Activated CD8-positive, alpha-beta memory T cell treated with anti-CD3 and anti-CD28 coated beads for 36 hours (primary cell): Measurements from ENCODE around the gene CCL8. TPM values are rescaled to one million over a fixed set of nuclear protein-coding genes. Genes with fewer than 3 reads are reported as not detected.

Experiments used
- CTCF ChIA-PET: fragments of 350-600 bp; sonication (Branson Sonifier 250); formaldehyde crosslinking; loops from one replicate; lab custom pipeline; 2021; ENCODE audit warnings: antibody characterized with exemption; lab: Charles Lee
- POLR2A ChIA-PET: fragments of 350-600 bp; sonication (Branson Sonifier 250); formaldehyde crosslinking; loops from one replicate; lab custom pipeline; 2021; ENCODE audit warnings: antibody characterized with exemption; lab: Charles Lee
- total RNA-seq, 2 experiments: library from RNA; stranded (reverse); gene quantifications; one replicate each; pipeline ENCODE4 v1.2.3, GENCODE V29; 2021

CCL8 gene
- total RNA-seq, result not detected

DNA sequence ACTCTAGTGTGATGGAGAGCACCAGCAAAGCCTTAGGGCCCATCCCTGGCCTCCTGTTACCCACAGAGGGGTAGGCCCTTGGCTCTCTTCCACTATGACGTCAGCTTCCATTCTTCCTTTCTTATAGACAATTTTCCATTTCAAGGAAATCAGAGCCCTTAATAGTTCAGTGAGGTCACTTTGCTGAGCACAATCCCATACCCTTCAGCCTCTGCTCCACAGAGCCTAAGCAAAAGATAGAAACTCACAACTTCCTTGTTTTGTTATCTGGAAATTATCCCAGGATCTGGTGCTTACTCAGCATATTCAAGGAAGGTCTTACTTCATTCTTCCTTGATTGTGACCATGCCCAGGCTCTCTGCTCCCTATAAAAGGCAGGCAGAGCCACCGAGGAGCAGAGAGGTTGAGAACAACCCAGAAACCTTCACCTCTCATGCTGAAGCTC is at the start of gene CCL8:
TSS of gene CCL8 (plus strand) at position 397 of the 445 bp plus-strand sequence. CDS start 67 bp downstream, outside the sequence.
- POLR2A ChIA-PET, result no interaction called here
- CTCF ChIA-PET, result no interaction called here

DNA sequence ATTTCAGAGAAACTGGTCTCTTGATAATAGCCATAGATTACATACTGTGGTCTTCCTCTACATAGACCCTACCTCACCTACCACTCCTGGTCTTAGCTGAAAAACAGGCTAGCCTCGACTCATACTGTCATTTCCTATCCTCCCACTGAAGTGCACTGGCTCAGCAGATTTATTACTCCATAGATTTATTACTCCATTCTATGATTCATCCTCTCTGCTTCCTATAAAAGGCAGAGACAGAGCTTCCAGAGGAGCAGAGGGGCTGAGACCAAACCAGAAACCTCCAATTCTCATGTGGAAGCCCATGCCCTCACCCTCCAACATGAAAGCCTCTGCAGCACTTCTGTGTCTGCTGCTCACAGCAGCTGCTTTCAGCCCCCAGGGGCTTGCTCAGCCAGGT is 49.3 kb upstream of the CCL8 start, which contains the start of gene CCL7:
TSS of gene CCL7 (plus strand) at position 253 of the 400 bp plus-strand sequence. CDS start at position 323, 70 bp downstream.
- ChIA-PET CTCF (no interaction called here), POLR2A (no interaction called here)

DNA sequence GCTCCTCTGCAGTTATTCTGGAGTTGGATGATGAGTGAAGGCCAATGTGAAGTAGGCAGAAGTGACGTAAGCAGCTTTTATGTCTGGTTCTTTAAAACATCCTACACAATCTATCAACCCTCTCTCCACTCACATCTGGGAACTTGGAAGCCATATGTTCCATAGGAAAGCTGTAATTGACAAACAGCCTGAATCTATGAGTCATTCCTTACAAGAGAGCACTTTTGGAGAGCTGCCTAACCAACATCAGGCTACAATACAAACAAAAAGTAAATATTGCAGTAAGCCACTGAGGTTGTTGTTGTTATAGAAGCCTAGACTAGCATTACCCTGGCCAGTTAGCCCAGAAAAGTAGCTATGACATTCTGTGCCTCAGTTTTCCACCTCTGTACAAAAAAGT is 43.4 kb upstream of the CCL8 start:
- ChIA-PET POLR2A (no interaction called here), CTCF (no interaction called here)

GRCh38 chr17:34276826-34277225 is 42.4 kb upstream of the CCL8 start:
- POLR2A ChIA-PET, result no interaction called here
- CTCF ChIA-PET, result no interaction called here

GRCh38 chr17:34283571-34283970 is 35.7 kb upstream of the CCL8 start:
- POLR2A ChIA-PET, result no interaction called here
- CTCF ChIA-PET, result no interaction called here

DNA sequence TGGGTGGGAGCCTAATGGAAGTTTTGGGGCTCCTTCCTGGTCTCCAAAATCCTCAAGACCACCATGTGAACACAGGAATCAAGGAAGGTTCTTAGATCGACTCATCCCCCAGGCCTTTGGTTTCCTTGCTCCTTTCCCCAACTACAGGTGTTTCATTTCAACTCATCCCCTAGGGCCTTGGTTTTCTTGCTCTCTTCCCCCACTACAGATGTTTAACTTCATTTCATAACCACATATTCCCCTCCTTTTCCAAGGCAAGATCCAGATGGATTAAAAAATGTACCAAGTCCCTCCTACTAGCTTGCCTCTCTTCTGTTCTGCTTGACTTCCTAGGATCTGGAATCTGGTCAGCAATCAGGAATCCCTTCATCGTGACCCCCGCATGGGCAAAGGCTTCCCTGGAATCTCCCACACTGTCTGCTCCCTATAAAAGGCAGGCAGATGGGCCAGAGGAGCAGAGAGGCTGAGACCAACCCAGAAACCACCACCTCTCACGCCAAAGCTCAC is 33.9 kb upstream of the CCL8 start, which contains the start of gene CCL11:
TSS of gene CCL11 (plus strand) at position 457 of the 507 bp plus-strand sequence. CDS start 67 bp downstream, outside the sequence.
- ChIA-PET POLR2A (no interaction called here), CTCF (no interaction called here)

GRCh38 chr17:34287875-34288274 is 31.4 kb upstream of the CCL8 start:
- ChIA-PET POLR2A (no interaction called here), CTCF (no interaction called here)

- POLR2A ChIA-PET, result no interaction called here
- CTCF ChIA-PET, result no interaction called here
Measured at GRCh38 chr17:34290586-34290985, 28.6 kb upstream of the CCL8 start.

DNA sequence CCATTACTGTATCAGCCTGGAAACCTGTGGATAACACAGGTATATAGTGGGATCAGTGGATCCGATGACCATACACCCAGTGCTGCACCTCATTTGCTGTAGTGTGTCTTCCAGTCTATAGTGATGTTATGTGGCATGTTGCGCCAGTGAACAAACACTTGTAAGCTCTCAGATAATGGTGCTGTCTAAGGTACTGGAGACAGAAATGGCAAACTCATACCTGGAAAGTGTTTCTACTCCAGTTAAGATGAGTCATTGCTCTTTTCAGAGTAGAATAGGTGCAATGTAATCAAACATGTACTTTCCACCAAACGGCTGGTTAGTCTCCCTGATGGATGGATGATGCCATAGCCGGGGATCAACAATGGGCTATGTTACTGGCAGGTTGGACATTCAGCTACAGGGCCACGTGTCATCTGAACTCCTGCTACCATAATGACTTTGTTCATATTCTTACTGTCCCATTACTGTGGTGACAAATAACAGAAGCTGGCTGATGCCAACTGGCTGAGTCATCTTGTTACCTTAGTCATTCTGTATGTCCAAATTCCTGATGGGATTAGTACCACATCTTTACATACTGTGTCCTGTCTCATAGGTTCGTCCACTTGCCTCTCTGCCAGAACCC is 27.4 kb upstream of the CCL8 start:
- POLR2A ChIA-PET, result no interaction called here
- CTCF ChIA-PET, result no interaction called here

DNA sequence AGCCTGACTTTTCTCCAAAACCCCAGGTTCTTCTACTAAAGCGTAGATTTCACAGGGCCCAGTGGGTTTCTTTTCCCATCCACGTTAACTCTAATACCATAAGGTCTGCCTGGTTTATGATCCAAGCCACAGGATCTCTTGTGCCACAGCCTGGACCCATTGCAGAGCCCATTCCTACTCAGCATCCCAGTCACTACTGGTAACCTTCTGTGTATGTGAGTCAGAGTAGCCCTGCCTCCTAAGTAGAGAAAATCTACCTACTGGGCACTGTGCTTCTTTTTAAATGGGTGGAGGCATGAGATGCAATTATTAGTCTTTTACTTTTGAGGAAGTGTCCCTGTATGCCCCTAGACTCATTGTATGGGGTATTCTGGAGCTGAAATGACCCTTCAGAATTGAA is 20.2 kb upstream of the CCL8 start:
- CTCF ChIA-PET, result no interaction called here

GRCh38 chr17:34299956-34300577 is 19.2 kb upstream of the CCL8 start:
- ChIA-PET POLR2A (no interaction called here), CTCF (no interaction called here)

More for the DNA sequence above, 20.2 kb upstream of the CCL8 start:
- POLR2A ChIA-PET, result no interaction called here

GRCh38 chr17:34300652-34301370 is 18.4 kb upstream of the CCL8 start:
- CTCF ChIA-PET, result no interaction called here

GRCh38 chr17:34301986-34302385 is 17.2 kb upstream of the CCL8 start:
- ChIA-PET CTCF (no interaction called here), POLR2A (no interaction called here)

More at GRCh38 chr17:34300652-34301370, 18.4 kb upstream of the CCL8 start:
- POLR2A ChIA-PET, result no interaction called here

DNA sequence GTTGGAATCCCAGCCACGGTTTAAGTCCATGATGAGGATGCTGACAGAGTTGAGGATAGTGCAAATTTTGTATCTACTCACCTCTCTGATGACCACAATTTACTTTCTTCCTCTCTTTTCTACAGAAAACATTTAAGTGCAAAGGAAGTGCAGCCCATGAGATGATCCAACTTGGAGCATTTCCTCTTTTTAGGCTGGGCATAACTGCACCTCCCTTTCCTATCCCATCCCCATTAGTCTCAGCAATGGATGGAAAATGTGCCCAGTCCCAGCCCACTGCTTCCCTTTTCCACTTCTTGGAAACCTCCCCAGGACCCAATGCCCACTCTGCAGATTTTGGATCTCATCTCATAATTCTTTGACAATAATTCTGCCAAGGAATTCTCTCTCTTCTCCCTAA is 16.6 kb upstream of the CCL8 start:
- ChIA-PET POLR2A (no interaction called here), CTCF (no interaction called here)

GRCh38 chr17:34303606-34304005 is 15.6 kb upstream of the CCL8 start:
- ChIA-PET CTCF (no interaction called here), POLR2A (no interaction called here)

DNA sequence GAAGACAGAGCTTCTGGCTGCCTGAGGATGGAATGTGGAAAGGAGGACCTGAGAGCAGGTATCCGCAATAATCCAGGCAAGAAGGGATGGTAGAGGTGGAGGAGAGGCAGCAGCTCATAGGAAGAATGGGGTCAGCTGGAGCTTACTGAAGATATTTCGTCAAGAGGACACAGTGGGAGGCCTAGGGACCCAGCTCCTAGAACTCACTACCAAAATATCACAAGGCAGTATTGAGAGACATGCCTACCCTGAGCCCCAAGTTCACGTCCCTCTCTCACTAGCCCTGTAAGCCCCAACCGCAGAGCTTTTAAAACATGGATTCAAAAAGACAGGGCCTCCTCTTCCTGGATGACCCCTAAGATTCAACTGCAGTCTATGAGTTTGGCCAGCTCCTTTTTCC is 14.2 kb upstream of the CCL8 start:
- ChIA-PET CTCF (no interaction called here), POLR2A (no interaction called here)

DNA sequence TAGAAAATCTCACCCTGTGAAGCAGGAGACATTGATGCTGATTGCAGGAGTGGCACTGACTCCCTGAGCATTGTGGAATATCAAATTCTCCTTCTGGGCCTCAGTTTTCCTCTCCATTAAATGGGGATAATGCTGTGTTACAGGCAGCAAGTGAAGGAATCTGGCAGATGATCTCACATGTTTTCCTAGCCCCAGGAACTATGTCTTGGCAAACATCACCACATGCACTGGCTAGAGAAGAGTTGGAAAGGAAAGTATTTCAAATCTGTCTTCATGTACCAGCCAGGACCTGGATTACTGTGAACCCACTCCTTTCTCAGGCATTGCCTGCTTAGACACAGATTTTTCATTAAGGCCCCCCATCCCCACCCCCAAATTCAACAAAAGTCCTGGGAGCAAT is 13.6 kb upstream of the CCL8 start:
- POLR2A ChIA-PET, result no interaction called here
- CTCF ChIA-PET, result no interaction called here

DNA sequence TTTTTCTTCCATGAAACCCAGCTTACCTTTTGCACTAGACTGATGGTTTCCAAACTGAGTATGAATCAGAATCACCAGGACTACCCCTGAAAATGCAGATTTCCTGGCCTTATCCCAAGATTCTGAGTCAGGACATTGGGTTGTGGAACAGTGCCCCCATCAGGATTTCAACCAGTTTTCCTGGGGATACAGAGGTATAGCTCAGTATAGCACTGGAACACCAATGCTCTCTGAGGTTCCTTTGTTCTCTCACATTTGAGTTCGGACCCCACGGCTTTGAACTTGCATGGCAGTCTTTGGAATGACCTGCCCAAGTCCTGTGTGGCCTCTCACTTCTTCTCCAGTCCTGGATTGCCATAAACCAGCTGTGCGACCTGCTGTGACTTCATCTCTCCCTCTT is 12.8 kb upstream of the CCL8 start:
- ChIA-PET CTCF (no interaction called here), POLR2A (no interaction called here)

- POLR2A ChIA-PET, result no interaction called here
- CTCF ChIA-PET, result no interaction called here
Measured at GRCh38 chr17:34307110-34307509, 12.1 kb upstream of the CCL8 start.

DNA sequence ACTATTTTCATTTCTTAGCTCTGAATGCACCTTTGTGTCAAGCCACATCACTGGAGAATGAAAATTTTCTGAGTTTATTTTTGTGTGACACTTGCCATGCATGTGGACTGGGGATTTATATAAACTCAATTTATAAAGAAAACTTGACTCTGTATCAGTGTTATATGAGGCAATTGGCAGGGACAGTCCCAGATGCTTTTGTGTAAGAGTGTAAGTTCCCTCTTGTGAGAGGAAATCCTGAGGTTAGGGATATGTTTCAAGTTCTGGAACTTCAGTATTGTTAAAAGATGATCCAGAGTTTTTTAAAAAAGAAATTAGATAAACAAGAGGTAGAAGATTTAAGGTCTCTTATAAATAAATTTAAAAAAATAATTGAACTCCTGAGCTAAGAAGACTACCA is 10.9 kb upstream of the CCL8 start:
- CTCF ChIA-PET, result no interaction called here
- POLR2A ChIA-PET, result no interaction called here
